ENCODE results near the gene RUNX3. TPM values are rescaled to one million over a fixed set of nuclear protein-coding genes. Genes with fewer than 3 reads are reported as not detected.

The RUNX3 gene
- total RNA-seq, 1 experiment from 2014 or later, result 1.5 TPM

DNA sequence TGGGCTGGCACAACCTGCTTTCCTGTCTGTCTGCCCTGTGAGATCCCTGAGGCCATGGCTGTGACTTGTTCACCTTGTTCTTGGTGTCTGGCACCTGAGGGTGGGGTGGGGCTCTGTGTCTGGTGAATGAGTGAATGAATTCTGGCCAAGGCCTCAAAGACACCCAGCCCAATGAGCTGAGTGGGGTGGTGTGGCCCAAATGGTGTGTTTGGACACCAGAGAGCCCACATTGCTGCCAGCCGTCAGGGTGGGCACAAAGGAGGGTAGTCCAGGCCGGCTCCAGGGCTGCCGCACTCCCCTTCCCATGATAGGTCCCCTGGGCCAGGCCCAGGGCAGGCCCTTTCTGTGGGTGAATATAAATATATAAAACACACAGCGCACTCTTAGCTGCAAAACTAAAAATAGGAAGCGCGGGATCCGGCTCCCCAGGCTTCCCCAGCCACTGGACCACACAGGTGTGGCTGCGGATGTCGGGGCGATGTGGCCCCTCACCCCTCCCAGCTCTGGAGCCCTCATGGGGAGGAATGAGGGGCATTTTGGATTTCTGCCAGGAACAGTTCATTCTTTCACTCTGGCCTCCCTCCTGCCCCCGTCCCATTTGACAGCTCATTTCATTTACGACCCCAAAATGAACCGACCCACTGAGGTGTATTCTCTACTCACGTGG lies 33.3 kb downstream of the RUNX3 start:
- no peak for DNase-seq (ENCODE audit: low spot score)
- peaks cover 6% of the 10 kb centered on the region for H3K27me3 Mint-ChIP-seq (ENCODE audit: low read depth)
- ChIA-PET POLR2A (no interaction called here), CTCF (interaction anchor here (0.8 to 4.0 kb wide), 3 partner anchors 13 to 47 kb away, joined by 3 to 46 read pairs (median 19); no protein-coding TSS in a partner anchor)
- no peak overlapping the region for H3K4me3 Mint-ChIP-seq
- peaks cover 7% of the 10 kb centered on the region for H3K4me1 Mint-ChIP-seq
- peaks cover 15% of the 10 kb centered on the region for H3K36me3 Mint-ChIP-seq
- TF ChIP-seq, protein P1, sequence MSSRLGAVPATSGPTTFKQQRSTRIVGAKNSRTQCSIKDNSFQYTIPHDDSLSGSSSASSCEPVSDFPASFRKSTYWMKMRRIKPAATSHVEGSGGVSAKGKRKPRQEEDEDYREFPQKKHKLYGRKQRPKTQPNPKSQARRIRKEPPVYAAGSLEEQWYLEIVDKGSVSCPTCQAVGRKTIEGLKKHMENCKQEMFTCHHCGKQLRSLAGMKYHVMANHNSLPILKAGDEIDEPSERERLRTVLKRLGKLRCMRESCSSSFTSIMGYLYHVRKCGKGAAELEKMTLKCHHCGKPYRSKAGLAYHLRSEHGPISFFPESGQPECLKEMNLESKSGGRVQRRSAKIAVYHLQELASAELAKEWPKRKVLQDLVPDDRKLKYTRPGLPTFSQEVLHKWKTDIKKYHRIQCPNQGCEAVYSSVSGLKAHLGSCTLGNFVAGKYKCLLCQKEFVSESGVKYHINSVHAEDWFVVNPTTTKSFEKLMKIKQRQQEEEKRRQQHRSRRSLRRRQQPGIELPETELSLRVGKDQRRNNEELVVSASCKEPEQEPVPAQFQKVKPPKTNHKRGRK (CRISPR knock-in tag; IDR thresholded peaks at IDR 0.05; ENCODE audit: borderline replicate concordance), result no peak
- TF ChIP-seq, protein P2, sequence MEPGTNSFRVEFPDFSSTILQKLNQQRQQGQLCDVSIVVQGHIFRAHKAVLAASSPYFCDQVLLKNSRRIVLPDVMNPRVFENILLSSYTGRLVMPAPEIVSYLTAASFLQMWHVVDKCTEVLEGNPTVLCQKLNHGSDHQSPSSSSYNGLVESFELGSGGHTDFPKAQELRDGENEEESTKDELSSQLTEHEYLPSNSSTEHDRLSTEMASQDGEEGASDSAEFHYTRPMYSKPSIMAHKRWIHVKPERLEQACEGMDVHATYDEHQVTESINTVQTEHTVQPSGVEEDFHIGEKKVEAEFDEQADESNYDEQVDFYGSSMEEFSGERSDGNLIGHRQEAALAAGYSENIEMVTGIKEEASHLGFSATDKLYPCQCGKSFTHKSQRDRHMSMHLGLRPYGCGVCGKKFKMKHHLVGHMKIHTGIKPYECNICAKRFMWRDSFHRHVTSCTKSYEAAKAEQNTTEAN (CRISPR knock-in tag; IDR thresholded peaks at IDR 0.05), result no peak
- TF ChIP-seq FOXJ3 (CRISPR knock-in tag; IDR thresholded peaks at IDR 0.05; ENCODE audit: borderline replicate concordance) (no peak), GRHL2 (CRISPR knock-in tag; IDR thresholded peaks at IDR 0.05; ENCODE audit: insufficient replicate concordance, severe bottlenecking) (no peak), ZNF396 (CRISPR knock-in tag; IDR thresholded peaks at IDR 0.05; ENCODE audit: borderline replicate concordance) (no peak), ZNF317 (CRISPR knock-in tag; IDR thresholded peaks at IDR 0.05; ENCODE audit: borderline replicate concordance, low read depth) (no peak), TEAD1 (CRISPR knock-in tag; IDR thresholded peaks at IDR 0.05) (no peak), NFYB (CRISPR knock-in tag; conservative IDR thresholded peaks at IDR 0.05; ENCODE audit: low read depth) (no peak), JUN (CRISPR knock-in tag; IDR thresholded peaks at IDR 0.05) (no peak), ELF4 (CRISPR knock-in tag; IDR thresholded peaks at IDR 0.05; ENCODE audit: low read depth) (no peak), JAZF1 (CRISPR knock-in tag; IDR thresholded peaks at IDR 0.05) (no peak), ZNF219 (CRISPR knock-in tag; IDR thresholded peaks at IDR 0.05; ENCODE audit: borderline replicate concordance) (no peak)
- TF ChIP-seq, protein P3, sequence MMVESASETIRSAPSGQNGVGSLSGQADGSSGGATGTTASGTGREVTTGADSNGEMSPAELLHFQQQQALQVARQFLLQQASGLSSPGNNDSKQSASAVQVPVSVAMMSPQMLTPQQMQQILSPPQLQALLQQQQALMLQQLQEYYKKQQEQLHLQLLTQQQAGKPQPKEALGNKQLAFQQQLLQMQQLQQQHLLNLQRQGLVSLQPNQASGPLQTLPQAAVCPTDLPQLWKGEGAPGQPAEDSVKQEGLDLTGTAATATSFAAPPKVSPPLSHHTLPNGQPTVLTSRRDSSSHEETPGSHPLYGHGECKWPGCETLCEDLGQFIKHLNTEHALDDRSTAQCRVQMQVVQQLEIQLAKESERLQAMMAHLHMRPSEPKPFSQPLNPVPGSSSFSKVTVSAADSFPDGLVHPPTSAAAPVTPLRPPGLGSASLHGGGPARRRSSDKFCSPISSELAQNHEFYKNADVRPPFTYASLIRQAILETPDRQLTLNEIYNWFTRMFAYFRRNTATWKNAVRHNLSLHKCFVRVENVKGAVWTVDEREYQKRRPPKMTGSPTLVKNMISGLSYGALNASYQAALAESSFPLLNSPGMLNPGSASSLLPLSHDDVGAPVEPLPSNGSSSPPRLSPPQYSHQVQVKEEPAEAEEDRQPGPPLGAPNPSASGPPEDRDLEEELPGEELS (CRISPR knock-in tag; IDR thresholded peaks at IDR 0.05), result no peak
- TF ChIP-seq, protein P4, sequence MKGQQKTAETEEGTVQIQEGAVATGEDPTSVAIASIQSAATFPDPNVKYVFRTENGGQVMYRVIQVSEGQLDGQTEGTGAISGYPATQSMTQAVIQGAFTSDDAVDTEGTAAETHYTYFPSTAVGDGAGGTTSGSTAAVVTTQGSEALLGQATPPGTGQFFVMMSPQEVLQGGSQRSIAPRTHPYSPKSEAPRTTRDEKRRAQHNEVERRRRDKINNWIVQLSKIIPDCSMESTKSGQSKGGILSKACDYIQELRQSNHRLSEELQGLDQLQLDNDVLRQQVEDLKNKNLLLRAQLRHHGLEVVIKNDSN (CRISPR knock-in tag; IDR thresholded peaks at IDR 0.05), result no peak
- TF ChIP-seq, protein P5, sequence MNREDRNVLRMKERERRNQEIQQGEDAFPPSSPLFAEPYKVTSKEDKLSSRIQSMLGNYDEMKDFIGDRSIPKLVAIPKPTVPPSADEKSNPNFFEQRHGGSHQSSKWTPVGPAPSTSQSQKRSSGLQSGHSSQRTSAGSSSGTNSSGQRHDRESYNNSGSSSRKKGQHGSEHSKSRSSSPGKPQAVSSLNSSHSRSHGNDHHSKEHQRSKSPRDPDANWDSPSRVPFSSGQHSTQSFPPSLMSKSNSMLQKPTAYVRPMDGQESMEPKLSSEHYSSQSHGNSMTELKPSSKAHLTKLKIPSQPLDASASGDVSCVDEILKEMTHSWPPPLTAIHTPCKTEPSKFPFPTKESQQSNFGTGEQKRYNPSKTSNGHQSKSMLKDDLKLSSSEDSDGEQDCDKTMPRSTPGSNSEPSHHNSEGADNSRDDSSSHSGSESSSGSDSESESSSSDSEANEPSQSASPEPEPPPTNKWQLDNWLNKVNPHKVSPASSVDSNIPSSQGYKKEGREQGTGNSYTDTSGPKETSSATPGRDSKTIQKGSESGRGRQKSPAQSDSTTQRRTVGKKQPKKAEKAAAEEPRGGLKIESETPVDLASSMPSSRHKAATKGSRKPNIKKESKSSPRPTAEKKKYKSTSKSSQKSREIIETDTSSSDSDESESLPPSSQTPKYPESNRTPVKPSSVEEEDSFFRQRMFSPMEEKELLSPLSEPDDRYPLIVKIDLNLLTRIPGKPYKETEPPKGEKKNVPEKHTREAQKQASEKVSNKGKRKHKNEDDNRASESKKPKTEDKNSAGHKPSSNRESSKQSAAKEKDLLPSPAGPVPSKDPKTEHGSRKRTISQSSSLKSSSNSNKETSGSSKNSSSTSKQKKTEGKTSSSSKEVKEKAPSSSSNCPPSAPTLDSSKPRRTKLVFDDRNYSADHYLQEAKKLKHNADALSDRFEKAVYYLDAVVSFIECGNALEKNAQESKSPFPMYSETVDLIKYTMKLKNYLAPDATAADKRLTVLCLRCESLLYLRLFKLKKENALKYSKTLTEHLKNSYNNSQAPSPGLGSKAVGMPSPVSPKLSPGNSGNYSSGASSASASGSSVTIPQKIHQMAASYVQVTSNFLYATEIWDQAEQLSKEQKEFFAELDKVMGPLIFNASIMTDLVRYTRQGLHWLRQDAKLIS (CRISPR knock-in tag; IDR thresholded peaks at IDR 0.05; ENCODE audit: borderline replicate concordance), result no peak
- TF ChIP-seq, protein P6, sequence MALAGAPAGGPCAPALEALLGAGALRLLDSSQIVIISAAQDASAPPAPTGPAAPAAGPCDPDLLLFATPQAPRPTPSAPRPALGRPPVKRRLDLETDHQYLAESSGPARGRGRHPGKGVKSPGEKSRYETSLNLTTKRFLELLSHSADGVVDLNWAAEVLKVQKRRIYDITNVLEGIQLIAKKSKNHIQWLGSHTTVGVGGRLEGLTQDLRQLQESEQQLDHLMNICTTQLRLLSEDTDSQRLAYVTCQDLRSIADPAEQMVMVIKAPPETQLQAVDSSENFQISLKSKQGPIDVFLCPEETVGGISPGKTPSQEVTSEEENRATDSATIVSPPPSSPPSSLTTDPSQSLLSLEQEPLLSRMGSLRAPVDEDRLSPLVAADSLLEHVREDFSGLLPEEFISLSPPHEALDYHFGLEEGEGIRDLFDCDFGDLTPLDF (CRISPR knock-in tag; IDR thresholded peaks at IDR 0.05), result no peak
- TF ChIP-seq, protein P7, sequence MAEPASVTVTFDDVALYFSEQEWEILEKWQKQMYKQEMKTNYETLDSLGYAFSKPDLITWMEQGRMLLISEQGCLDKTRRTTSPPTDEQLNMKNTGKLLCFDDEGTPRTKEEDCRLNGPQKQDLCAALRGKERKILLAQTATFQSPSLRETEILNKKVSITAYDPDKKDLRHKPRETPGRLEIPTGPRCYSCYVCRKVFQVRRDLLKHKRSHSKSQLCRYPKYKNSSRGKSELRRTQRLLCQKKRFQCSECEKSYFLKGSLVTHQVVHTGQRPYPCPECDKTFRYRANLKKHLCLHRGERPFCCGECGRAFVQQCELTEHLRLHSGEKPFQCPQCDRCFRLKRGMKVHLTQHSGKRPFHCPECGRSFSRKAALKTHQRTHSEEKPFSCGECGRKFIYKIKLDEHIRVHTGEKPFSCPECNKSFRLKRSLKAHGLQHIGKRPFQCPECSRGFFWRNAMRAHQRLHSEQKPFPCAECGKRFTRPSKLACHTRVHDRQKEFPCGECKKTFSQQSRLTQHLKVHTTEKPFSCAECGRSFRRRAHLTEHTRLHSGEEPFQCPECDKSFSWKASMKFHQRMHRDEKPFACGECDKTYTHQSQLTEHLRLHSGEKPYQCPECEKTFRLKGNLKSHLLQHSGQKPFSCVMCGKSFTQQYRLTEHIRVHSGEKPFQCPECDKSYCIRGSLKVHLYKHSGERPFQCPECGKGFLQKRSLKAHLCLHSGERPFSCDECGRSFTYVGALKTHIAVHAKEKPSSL (CRISPR knock-in tag; conservative IDR thresholded peaks at IDR 0.05), result no peak
- TF ChIP-seq, protein P8, sequence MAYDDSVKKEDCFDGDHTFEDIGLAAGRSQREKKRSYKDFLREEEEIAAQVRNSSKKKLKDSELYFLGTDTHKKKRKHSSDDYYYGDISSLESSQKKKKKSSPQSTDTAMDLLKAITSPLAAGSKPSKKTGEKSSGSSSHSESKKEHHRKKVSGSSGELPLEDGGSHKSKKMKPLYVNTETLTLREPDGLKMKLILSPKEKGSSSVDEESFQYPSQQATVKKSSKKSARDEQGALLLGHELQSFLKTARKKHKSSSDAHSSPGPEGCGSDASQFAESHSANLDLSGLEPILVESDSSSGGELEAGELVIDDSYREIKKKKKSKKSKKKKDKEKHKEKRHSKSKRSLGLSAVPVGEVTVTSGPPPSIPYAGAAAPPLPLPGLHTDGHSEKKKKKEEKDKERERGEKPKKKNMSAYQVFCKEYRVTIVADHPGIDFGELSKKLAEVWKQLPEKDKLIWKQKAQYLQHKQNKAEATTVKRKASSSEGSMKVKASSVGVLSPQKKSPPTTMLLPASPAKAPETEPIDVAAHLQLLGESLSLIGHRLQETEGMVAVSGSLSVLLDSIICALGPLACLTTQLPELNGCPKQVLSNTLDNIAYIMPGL (CRISPR knock-in tag; IDR thresholded peaks at IDR 0.05), result no peak
- ATAC-seq, result no peak
- no peak overlapping the region for H3K27ac Mint-ChIP-seq
- peaks cover 16% of the 10 kb centered on the region for H3K9me3 Mint-ChIP-seq

All from WTC11 (cell line).